Transverse colon (tissue), 4 donors: Measurements from ENCODE around the gene NUMA1.

Experiments
- EP300 ChIP-seq: sonication (generic); formaldehyde crosslinking; IDR thresholded peaks from one replicate; pipeline ENCODE4 v1.6.1; 2017; ENCODE audit warnings: antibody characterized with exemption, low read depth
- POLR2A ChIP-seq: fragments of 450-650 bp; IDR thresholded peaks from one replicate; pipeline ENCODE4 v1.6.1; 2016; ENCODE audit warnings: antibody characterized with exemption, mild to moderate bottlenecking, moderate library complexity
- POLR2AphosphoS5 ChIP-seq, 3 donors: sonication (generic); formaldehyde crosslinking; IDR thresholded peaks; one replicate each; pipeline ENCODE4 v1.6.1; 2016; ENCODE audit warnings: antibody characterized with exemption in 3 of 3
- TF ChIP-seq, protein P1 (sequence below), 5 experiments: fragments of 200-600 bp in 3 of 5; fragments of 450-650 bp in 2 of 5; sonication (generic) in 3 of 5; IDR thresholded peaks; 1 replicate in 2 of 5; 2 replicates in 3 of 5; pipeline ENCODE4 v1.5.1; 2016 to 2017; ENCODE audit warnings: antibody characterized with exemption in 5 of 5, inconsistent platforms in 3 of 5, mild to moderate bottlenecking in 2 of 5, moderate library complexity in 1 of 5

- no peak for TF ChIP-seq EP300
- TF ChIP-seq, protein P1, sequence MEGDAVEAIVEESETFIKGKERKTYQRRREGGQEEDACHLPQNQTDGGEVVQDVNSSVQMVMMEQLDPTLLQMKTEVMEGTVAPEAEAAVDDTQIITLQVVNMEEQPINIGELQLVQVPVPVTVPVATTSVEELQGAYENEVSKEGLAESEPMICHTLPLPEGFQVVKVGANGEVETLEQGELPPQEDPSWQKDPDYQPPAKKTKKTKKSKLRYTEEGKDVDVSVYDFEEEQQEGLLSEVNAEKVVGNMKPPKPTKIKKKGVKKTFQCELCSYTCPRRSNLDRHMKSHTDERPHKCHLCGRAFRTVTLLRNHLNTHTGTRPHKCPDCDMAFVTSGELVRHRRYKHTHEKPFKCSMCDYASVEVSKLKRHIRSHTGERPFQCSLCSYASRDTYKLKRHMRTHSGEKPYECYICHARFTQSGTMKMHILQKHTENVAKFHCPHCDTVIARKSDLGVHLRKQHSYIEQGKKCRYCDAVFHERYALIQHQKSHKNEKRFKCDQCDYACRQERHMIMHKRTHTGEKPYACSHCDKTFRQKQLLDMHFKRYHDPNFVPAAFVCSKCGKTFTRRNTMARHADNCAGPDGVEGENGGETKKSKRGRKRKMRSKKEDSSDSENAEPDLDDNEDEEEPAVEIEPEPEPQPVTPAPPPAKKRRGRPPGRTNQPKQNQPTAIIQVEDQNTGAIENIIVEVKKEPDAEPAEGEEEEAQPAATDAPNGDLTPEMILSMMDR (IDR thresholded peaks at IDR 0.05): no peak
- no peak for TF ChIP-seq POLR2A
- no peak for TF ChIP-seq POLR2AphosphoS5 (IDR thresholded peaks at IDR 0.05)
Measured at GRCh38 chr11:72084076-72084475, 3.7 kb upstream of the NUMA1 start.
